ENCODE results near the gene NXNL1. TPM values are rescaled to one million over a fixed set of nuclear protein-coding genes. Genes with fewer than 3 reads are reported as not detected.
"Not testable (repeated sequence)": the region's sequence is repeated elsewhere in the genome, so short reads cannot be mapped to it uniquely, and the experiment has no call there.

Gene NXNL1, protein sequence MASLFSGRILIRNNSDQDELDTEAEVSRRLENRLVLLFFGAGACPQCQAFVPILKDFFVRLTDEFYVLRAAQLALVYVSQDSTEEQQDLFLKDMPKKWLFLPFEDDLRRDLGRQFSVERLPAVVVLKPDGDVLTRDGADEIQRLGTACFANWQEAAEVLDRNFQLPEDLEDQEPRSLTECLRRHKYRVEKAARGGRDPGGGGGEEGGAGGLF
- under 1 TPM in 3 of 12 donors, not detected in 9; 0.19 to 0.24 (median 0.20) TPM for polyA plus RNA-seq (ENCODE audit: insufficient read length in 12 of 12)
- long read RNA-seq, donor 1: 0 reads
- long read RNA-seq, donor 2: 0 reads
- long read RNA-seq, donor 3: 0 reads
- long read RNA-seq, donor 4: 0 reads
- long read RNA-seq, donor 5: 0 reads
- long read RNA-seq, donor 6: 0 reads
- long read RNA-seq, donor 7: 0 reads
- long read RNA-seq, donor 8: 0 reads
- long read RNA-seq, donor 9: 0 reads
- long read RNA-seq, donor 10: 0 reads
- long read RNA-seq, donor 11: 0 reads

DNA sequence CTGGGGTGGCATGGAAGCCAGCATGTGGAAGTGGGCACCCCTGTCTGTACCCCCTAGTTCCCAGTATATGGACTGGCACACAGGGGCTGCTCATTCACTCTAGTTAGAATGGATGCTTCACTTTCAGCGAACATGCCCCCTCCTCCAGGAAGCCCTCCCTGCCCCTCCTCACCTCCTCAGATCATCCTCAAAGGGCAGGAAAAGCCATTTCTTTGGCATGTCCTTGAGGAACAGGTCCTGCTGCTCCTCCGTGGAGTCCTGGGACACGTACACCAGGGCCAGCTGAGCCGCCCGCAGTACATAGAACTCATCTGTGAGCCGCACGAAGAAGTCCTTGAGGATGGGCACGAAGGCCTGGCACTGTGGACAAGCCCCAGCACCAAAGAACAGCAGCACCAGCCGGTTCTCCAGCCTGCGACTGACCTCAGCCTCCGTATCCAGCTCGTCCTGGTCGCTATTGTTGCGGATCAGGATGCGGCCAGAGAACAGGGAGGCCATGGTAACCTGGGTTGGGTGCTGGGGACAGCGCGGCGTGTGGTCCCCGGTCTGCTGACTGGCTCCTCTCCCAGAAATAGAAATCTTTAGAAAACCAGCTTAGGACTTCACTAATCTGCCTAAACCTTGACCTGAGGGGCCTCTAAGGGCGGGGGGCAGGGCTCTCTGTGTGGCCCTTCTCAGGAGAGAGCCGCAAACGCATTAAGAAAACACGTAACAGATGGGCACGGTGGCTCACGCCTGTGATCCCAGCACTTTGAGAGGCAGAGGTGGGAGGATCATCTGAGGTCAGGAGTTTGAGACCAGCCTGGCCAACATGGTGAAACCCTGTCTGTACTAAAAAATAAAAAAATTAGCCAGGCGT, at the start of gene NXNL1:
NXNL1 (minus strand) TSS at position 555 of the 859 bp plus-strand sequence; CDS start at position 498, 57 bp downstream.
- DNase-seq: no peak

DNA sequence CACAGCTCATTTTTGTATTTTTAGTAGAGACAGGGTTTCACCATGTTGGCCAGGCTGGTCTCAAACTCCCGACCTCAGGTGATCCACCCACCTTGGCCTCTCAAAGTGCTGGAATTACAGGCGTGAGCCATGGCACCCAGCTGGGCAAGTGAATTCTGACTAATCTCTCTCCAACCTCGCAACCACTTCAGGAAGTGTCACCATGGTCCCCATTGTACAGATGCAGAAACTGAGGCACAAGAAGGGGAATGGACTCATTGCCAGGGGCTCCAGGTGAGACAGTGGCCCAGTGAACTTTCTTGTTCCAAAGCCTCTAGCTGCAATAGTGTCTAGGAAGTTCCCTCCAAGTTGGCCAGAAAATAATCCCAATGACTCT, 47.8 kb upstream of the NXNL1 start:
- not testable (repeated sequence) for DNase-seq

DNA sequence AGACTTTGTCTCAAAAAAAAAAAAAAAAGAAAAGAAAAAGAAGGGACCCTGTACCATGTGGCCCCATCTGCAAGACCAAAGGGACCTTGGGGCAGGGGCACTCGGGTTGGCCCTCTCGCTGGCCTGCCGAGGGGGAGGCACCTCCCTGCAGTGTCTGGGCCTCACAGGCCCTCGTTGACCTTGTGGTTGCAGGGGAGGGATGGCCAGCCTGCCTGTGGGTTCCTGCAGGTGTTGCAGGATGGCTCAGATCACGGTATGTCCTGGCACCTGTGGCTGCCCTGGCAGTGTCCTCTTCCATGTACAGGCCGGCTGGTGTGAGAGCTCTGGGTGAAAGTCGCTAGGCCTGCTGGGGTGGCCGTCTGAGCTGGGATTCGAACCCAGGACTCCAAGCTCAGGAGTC, 46.0 kb upstream of the NXNL1 start:
- no peak for DNase-seq

DNA sequence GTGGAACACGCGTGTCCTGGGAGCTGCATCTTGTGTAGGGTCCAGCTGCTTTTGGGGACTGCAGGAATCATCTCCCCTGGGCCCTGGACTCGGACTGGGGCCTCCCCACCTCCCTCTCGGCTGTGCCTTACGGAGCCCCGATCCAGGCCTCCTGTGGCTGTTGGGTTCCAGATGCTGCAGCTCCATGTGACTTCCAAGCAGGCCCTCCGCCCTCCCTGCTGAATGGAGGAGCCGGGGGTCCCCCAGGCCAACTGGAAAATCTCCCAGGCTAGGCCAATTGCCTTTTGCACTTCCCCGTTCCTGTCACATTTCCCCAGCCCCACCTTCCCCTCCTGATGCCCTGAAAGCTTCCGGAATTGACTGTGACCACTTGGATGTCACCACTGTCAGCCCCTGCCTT, 44.5 kb upstream of the NXNL1 start:
- peak; percentile 46 for DNase-seq

DNA sequence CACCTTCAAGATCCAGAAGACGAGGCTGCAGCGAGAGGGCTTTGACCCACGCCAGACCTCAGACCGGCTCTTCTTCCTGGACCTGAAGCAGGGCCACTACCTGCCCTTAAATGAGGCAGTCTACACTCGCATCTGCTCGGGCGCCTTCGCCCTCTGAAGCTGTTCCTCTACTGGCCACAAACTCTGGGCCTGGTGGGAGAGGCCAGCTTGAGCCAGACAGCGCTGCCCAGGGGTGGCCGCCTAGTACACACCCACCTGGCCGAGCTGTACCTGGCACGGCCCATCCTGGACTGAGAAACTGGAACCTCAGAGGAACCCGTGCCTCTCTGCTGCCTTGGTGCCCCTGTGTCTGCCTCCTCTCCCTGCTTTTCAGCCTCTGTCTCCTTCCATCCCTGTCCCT, 43.7 kb upstream of the NXNL1 start:
- DNase-seq: no peak

DNA sequence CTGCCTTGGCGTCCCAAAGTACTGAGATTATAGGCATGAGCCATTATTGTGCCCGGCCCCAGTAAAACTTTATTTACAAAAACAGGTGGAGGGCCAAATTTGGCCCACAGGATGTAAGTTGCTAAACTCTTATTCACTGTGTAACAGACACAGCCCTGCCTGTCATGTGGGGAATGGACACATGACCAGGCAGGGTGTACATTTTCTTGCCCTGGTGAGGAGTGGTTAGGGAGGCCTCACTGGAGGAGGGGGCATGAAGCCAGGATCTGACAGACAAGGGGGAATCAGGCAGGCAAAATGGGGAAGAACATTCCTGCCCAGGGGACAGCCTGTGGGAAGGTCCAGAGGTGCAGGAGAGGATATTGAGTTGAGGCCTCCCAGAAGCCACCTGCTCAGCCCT, 43.3 kb upstream of the NXNL1 start:
- DNase-seq: no peak

DNA sequence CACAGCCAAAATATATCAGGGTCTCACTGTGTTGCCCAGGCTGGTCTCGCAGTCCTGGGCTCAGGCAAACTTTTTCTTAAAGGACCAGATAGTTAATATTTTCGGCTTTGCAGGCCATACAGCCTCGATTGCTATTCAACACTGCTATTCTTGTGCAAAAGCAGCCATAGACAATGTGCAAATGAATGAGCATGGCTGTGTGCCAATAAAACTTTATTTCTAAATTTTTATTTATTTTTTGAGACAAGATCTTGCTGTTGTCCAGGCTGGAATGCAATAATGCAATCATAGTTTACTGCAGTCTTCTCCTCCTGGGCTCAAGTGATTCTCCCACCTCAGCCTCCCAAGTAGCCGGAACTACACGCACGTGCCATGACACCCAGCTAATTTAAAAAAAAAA, 42.5 kb upstream of the NXNL1 start:
- DNase-seq: no peak

DNA sequence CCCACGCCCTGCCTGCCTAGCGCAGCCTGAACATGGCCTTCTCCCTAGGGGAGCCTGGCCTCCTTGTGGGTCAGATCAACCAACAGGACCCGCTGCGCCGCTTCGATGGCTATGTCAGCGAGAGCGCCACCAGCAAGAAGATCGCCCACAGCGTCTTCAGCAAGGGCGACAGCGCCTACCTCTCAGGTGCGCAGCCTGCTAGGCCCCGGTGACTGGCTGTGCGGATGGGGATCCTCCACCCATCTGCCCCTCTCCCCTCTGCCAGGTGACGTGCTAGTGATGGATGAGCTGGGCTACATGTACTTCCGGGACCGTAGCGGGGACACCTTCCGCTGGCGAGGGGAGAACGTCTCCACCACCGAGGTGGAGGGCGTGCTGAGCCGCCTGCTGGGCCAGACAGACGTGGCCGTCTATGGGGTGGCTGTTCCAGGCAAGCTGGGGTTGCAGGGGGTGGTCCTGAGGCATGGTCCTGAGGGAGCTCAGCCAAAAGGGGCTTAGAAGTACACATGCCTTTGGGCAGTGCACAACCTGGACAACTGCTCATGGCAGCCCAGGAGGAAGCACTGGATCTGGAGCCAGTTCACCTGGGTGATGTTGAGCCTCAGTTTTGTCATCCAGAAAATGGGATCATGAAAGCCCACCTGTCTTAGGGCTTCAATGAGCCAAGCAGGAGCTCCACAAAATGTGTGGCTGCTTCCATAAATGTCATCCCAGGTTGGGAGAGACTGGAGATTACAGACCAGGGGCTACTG, 39.9 kb upstream of the NXNL1 start:
- DNase-seq: no peak

DNA sequence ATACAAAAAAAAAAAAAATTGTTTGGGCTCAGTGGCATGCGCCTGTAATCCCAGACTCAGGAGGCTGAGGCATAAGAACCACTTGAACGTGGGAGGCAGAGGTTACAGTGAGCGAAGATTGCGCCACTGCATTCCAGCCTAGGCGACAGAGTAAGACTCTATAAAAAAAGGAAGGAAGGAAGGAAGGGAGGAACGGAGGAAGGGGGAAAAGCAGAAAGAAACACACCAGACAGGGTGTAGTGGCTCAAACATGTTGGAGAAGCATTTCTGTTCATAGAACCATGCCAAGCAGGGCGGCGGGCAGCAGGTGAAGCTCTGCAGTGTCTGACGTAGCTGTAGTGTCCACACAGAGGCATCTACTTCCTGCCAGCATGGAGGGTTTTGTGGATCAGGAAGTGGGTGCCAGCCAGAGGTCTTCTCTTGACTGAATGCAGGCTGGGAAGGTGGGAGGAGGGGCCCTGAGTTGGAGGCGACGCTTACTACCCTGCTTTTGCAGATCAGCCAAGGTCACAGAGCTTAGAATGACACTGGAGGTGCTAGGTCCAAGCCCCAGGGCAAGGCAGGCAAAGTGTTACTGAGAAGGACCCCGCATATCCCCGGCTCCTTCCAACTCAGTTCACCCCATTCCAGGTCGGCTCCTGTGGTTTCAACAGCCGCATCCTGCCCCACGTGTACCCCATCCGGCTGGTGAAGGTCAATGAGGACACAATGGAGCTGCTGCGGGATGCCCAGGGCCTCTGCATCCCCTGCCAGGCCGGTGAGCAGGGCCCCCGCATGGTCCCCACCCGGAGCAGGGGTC, 39.1 kb upstream of the NXNL1 start:
- no peak for DNase-seq

DNA sequence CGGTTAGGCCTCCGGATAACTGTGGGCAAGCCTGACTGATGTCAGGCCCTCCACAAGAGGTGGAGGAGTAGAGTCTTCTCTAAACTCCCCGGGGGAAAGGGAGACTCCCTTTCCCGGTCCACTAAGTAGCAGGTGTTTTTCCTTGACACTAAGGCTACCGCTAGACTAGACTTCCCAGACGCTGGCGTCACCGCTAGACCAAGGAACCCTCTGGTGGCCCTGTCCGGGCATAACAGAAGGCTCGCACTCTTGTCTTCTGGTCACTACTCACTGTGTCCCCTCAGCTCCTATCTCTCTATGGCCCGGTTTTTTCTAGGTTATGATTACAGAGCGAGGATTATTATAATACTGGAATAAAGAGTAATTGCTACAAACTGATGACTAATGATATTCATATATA, 38.3 kb upstream of the NXNL1 start:
- DNase-seq: not testable (repeated sequence)

DNA sequence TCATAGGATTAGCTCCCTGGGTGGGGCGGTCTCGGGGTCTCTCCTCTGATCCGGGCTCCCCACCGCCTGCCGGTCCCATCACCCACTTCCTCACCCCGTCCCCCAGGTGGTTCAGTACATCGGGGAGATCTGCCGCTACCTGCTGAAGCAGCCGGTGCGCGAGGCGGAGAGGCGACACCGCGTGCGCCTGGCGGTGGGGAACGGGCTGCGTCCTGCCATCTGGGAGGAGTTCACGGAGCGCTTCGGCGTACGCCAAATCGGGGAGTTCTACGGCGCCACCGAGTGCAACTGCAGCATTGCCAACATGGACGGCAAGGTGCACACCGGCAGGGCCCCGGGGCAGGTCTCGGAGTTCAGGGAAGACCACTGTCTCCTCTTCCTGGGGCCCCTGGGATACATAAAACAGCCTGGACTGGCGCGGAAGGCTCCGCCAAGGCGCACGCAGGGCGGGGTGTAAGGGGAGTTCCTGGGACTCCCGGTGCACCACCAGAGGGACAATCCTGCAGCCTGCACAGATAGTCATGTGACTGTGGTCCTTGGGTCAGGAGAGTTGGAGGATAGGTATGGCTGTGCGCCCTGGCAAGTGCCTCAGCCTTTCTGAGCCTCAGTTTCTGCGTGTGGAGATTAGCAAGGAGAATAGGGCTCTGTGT, 36.5 kb upstream of the NXNL1 start:
- no peak for DNase-seq

DNA sequence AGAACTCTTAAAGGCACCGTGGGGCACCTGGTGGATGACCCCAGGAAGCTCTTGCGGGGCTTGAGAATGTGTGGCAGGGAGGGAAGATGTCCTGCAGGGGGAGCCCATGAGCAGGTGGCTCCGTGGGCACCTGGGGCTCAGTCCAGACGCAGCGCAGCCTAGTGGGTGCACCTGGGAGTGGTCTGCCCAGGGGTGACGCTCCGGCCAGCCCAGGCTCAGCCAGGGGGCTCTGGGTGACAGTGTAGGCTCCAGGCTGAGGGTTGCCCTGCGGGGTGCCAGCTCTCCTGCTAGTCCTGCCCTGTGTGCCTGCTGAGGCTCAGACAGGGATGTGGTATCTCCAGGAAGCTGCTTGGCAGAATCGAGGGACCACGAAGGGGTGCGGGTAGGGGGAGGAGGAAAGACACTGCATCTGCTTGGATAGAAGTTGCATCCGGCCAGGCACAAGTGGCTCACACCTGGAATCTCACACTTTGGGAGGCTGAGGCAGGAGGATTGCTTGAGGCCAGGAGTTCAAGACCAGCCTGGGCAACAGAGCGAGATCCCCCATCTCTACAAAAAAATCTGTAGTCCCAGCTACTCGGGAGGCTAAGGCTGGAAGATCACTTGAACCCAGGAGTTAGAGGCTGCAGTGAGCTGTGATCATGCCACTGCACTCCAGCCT, 35.7 kb upstream of the NXNL1 start:
- DNase-seq: peak; percentile 37

DNA sequence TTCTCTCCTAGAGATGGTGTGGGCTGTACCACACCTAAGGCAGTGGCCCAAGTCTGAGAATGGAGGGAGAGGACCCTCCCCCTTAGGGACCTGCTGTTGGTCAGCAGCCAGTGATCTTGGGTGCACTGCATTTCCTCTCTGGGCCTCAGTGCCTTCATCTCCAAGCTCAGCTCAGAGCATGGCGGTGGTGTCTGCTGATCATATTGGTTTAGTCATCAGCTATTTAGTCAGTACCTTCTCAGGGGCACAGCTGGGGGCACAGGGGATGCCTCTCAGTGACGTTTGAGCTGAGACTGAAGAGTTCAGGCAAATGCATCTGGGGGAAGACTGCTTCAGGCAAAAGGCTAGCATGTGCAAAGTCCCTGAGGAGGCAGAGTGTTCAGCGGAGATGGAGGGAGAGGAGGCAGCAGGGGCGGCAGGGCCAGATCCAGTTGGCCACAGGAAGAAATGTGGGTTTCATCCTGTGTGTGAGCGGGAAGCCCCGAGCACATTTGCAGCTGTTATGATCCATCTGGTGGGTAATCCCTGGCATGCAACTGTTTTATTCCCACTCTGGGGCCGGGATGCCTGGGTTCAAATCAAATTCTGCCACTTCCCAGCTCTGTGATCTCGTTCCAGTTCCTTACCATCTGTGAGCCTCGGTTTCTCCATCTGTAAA, 35.0 kb upstream of the NXNL1 start:
- no peak for DNase-seq

DNA sequence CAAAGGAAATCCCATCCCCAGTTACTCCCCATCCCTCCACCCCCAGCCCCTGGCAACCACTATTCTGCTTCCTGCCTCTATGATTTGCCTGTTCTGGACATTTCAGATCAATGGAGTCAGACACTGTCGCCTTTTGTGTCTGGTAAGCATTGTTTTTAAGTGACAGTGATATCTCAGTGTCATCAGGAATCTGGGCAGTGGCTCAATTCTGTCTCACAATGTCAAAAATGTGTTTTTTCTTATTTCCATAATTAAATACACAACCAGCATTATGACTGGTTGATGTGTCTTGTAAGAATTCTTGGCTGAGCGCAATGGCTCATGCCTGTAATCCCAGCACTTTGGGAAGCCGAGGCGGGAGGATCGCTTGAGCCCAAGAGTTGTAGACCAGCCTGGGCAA, 30.6 kb upstream of the NXNL1 start:
- no peak for DNase-seq

DNA sequence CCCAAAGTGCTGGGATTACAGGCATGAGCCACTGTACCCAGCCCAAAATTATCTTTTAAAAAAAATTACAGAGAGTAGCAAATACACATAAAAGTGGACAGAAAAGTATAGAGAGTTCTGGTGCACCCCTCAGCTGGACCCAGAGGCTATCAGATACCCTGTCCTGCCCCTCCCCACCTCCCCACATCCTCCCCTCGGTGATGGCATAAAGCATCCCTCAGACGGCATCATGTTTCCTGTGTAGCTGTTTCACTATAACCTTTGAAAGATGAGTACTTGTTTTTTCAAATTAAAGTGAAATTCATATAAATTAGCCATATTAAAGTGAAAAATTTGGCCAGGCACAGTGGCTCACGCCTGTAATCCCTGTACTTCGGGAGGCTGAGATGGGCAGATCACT, 29.7 kb upstream of the NXNL1 start:
- no peak for DNase-seq

DNA sequence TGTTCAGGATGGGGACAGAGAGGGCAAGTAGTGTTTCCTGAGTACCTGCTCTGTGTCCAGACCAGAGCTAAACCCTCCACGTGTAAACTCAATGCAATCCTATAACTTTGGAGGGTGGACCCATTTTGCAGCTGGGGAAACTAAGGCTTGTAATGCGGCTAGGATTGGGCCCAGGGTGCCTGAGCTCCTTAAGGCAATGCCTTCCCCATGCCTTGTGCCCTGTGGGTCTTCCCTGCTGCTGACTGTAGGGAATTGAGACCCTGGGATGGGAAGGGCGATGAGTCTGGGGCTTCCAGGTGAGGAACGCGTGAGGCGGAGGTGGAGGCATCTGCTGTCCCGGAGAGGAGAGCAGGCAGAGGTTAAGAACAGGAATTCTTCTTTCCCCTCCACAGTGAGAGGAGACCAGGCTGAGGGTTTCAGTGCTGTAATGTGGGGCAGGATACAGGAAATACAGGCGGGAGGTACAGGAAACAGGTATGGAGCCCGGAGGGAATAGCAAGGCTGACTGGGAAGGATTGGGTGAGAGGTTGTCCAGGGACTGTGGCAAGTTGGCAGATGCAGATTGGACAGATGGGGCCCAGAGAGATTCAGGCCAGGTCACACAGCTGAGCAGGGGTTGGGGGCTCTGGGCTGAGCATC, 28.8 kb upstream of the NXNL1 start:
- DNase-seq: no peak

DNA sequence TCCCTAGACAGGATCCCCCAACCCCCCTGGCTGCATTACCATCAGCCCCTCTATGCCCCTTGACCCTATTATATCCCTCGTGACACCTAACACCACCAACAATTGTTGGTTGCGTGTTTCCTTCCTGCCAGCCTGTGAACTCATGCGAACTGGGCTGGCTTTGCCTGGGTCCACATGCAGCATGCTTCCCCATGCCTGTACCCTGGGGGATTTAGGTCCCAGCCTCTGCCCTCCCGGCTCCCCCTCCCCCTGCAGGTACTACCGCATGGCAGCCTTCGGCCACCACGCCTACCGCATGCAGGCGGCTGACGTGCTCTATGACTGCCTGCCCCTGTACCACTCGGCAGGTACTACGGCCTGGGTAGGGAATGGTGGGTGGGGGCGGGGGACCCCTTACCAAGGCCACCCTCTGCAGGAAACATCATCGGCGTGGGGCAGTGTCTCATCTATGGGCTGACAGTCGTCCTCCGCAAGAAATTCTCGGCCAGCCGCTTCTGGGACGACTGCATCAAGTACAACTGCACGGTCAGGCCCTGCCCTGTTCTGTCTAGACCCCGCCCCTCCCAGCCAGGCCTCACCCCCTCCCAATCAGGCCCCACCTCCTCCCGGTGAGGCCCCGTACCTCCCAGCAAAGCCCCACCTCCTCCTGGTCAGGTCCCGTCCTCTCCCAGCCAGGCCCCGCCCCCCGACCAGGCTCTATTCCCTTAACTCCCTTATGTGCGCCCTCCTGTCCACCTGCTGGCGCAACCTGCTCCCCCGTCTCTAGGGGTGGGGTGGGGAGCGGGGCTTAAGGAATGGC, 28.1 kb upstream of the NXNL1 start:
- DNase-seq: no peak

All from muscle of arm (tissue), 14 donors.